Neural crest cell (in vitro differentiated cells): ENCODE results near the gene TMEM120B. TPM values are rescaled to one million over a fixed set of nuclear protein-coding genes. Genes with fewer than 3 reads are reported as not detected.

Experiments used
- DNase-seq: peaks from one replicate; pipeline ENCODE4 v3.0.0; 2021; ENCODE audit warnings: low read depth, mixed read lengths, low spot score
- H3K27ac Mint-ChIP-seq: one replicate; pipeline ENCODE4 v1.8.0; 2021; ENCODE audit warnings: mild to moderate bottlenecking, mixed read lengths; ENCODE audit not compliant: unreplicated experiment
- H3K27me3 Mint-ChIP-seq: 2 replicates; pipeline ENCODE4 v1.8.0; 2021; ENCODE audit warnings: low read depth, mild to moderate bottlenecking, mixed read lengths
- H3K36me3 Mint-ChIP-seq: 2 replicates; pipeline ENCODE4 v1.8.0; 2021; ENCODE audit warnings: low read depth, mild to moderate bottlenecking, mixed read lengths
- H3K4me1 Mint-ChIP-seq: 2 replicates; pipeline ENCODE4 v1.8.0; 2021; ENCODE audit warnings: mixed read lengths
- H3K4me3 Mint-ChIP-seq: one replicate; pipeline ENCODE4 v1.8.0; 2021; ENCODE audit warnings: mild to moderate bottlenecking, mixed read lengths
- H3K9me3 Mint-ChIP-seq: 2 replicates; pipeline ENCODE4 v1.8.0; 2021; ENCODE audit warnings: mixed read lengths
- CTCF ChIP-seq: fragments of 200-600 bp; sonication (generic); conservative IDR thresholded peaks from 2 replicates; pipeline ENCODE4 v1.5.0; 2021; ENCODE audit warnings: antibody characterized with exemption, mild to moderate bottlenecking
- total RNA-seq: library from RNA; stranded (reverse); gene quantifications from 2 replicates; pipeline ENCODE4 v1.2.1, GENCODE V29; 2021

The TMEM120B gene
- total RNA-seq, 1 donor from 2014 or later: 14.1 TPM

- DNase-seq: no peak
- TF ChIP-seq CTCF: no peak
- Mint-ChIP-seq H3K4me1 (peaks cover 20% of the 10 kb centered on the region), H3K27ac (no peak overlapping the region), H3K27me3 (no peaks in the 10 kb centered on the region), H3K9me3 (no peaks in the 10 kb centered on the region), H3K36me3 (no peaks in the 10 kb centered on the region), H3K4me3 (no peak overlapping the region)
Measured at GRCh38 chr12:121783766-121784165, 71.2 kb downstream of the TMEM120B start.

GRCh38 chr12:121784460-121784859, 71.9 kb downstream of the TMEM120B start:
- Mint-ChIP-seq H3K27me3 (no peaks in the 10 kb centered on the region), H3K4me3 (peak overlapping the region; percentile 33), H3K36me3 (no peaks in the 10 kb centered on the region), H3K9me3 (no peaks in the 10 kb centered on the region), H3K27ac (no peak overlapping the region), H3K4me1 (peaks cover 20% of the 10 kb centered on the region)
- TF ChIP-seq CTCF: no peak
- DNase-seq: no peak

- Mint-ChIP-seq H3K36me3 (no peaks in the 10 kb centered on the region), H3K27ac (no peak overlapping the region), H3K4me1 (peaks cover 26% of the 10 kb centered on the region), H3K27me3 (peaks cover 5% of the 10 kb centered on the region), H3K4me3 (no peak overlapping the region), H3K9me3 (no peaks in the 10 kb centered on the region)
- no peak for TF ChIP-seq CTCF
- DNase-seq: no peak
Measured at GRCh38 chr12:121786440-121786825, 73.9 kb downstream of the TMEM120B start.

GRCh38 chr12:121787063-121788025, 74.8 kb downstream of the TMEM120B start:
- H3K9me3 Mint-ChIP-seq: no peaks in the 10 kb centered on the region
- H3K27ac Mint-ChIP-seq: no peak overlapping the region
- H3K27me3 Mint-ChIP-seq: peaks cover 7% of the 10 kb centered on the region
- no peaks in the 10 kb centered on the region for H3K36me3 Mint-ChIP-seq
- no peak overlapping the region for H3K4me3 Mint-ChIP-seq
- peaks cover 20% of the 10 kb centered on the region for H3K4me1 Mint-ChIP-seq
- no peak for TF ChIP-seq CTCF
- no peak for DNase-seq

- H3K4me3 Mint-ChIP-seq: no peak overlapping the region
- no peak for DNase-seq
- peaks cover 10% of the 10 kb centered on the region for H3K27me3 Mint-ChIP-seq
- no peak overlapping the region for H3K27ac Mint-ChIP-seq
- H3K9me3 Mint-ChIP-seq: no peaks in the 10 kb centered on the region
- peaks cover 21% of the 10 kb centered on the region for H3K4me1 Mint-ChIP-seq
- no peak for TF ChIP-seq CTCF
- H3K36me3 Mint-ChIP-seq: no peaks in the 10 kb centered on the region
Measured at GRCh38 chr12:121788176-121788818, 75.7 kb downstream of the TMEM120B start.
